Stimulated activated CD4-positive, alpha-beta T cell treated with anti-CD3 and anti-CD28 coated beads, Interleukin-2, amount 100 ng/mL, for 4 hours (primary cell): Measurements from ENCODE around the gene MAPK1.
"Not testable (repeated sequence)": the region's sequence is repeated elsewhere in the genome, so short reads cannot be mapped to it uniquely, and the experiment has no call there.

Source experiments
- DNase-seq: peaks from one replicate; pipeline ENCODE4 v3.0.0-alpha.2; 2020; ENCODE audit warnings: low read depth

MAPK1 gene

GRCh38 chr22:21867528-21868266 is at the start of gene MAPK1:
Gene MAPK1, minus strand, starts transcription at chr22:21867645. Its CDS starts 205 bp downstream, at chr22:21867440.
- DNase-seq = peak; percentile 92

GRCh38 chr22:21916309-21916918 is 49.0 kb upstream of the MAPK1 start:
- no peak for DNase-seq

- no peak for DNase-seq
Observed at GRCh38 chr22:21915624-21916308, 48.3 kb upstream of the MAPK1 start.

GRCh38 chr22:21914033-21914642 is 46.7 kb upstream of the MAPK1 start:
- DNase-seq = not testable (repeated sequence)

- not testable (repeated sequence) for DNase-seq
Observed at GRCh38 chr22:21910367-21910766, 42.9 kb upstream of the MAPK1 start.

GRCh38 chr22:21909871-21910270 is 42.4 kb upstream of the MAPK1 start:
- no peak for DNase-seq

GRCh38 chr22:21907638-21908522 is 40.4 kb upstream of the MAPK1 start:
- no peak for DNase-seq

- DNase-seq = not testable (repeated sequence)
Observed at GRCh38 chr22:21905234-21905633, 37.8 kb upstream of the MAPK1 start.

GRCh38 chr22:21904250-21904789 is 36.9 kb upstream of the MAPK1 start:
- DNase-seq = no peak

GRCh38 chr22:21903283-21903682 is 35.8 kb upstream of the MAPK1 start:
- no peak for DNase-seq

- no peak for DNase-seq
Observed at GRCh38 chr22:21902296-21903087, 35.0 kb upstream of the MAPK1 start.

GRCh38 chr22:21898354-21898896 is 31.0 kb upstream of the MAPK1 start:
- DNase-seq = no peak

- DNase-seq = no peak
Observed at GRCh38 chr22:21896951-21897513, 29.6 kb upstream of the MAPK1 start.

- not testable (repeated sequence) for DNase-seq
Observed at GRCh38 chr22:21896275-21896674, 28.8 kb upstream of the MAPK1 start.

GRCh38 chr22:21894799-21895198 is 27.4 kb upstream of the MAPK1 start:
- DNase-seq = no peak

GRCh38 chr22:21889251-21889990 is 22.0 kb upstream of the MAPK1 start:
- DNase-seq = no peak

GRCh38 chr22:21887841-21888240 is 20.4 kb upstream of the MAPK1 start:
- no peak for DNase-seq

- DNase-seq = not testable (repeated sequence)
Observed at GRCh38 chr22:21883930-21884329, 16.5 kb upstream of the MAPK1 start.

- DNase-seq = not testable (repeated sequence)
Observed at GRCh38 chr22:21882754-21883333, 15.4 kb upstream of the MAPK1 start.
